GM12892 (cell line): Measurements from ENCODE around the gene USP36.

Source experiments
- POLR2A ChIP-seq: IDR thresholded peaks from 2 replicates; pipeline ENCODE4 v1.6.1; 2011; ENCODE audit warnings: low read depth, low read length, control low read depth
- TAF1 ChIP-seq: IDR thresholded peaks from 2 replicates; pipeline ENCODE4 v1.6.1; 2011; ENCODE audit warnings: low read depth, mild to moderate bottlenecking, control low read depth, low read length, borderline replicate concordance

GRCh38 chr17:78836420-78837021, 4.1 kb downstream of the USP36 start:
- TF ChIP-seq POLR2A, result no peak
- TF ChIP-seq TAF1, result no peak
